GM12878 (cell line): ENCODE data around the gene IRS1. TPM values are rescaled to one million over a fixed set of nuclear protein-coding genes. Genes with fewer than 3 reads are reported as not detected.

ENCODE experiments used
- ATAC-seq: fragments of 200-7000 bp; cut with Tn5 transposase; 3 replicates; pipeline ENCODE4 v1.9.1; 2020; ENCODE audit warnings: mild to moderate bottlenecking, moderate library complexity
- BruUV-seq: library from RNA; stranded (reverse); fragments of 400-500 nt; replicated peaks from 2 replicates; lab custom pipeline; 2021; lab: Mats Ljungman, UMichigan
- CTCF ChIA-PET: fragments of 300-600 bp; sonication (Branson Sonifier 250); formaldehyde crosslinking; extraction: SDS; loops from one replicate; lab custom pipeline; 2021; ENCODE audit warnings: inconsistent platforms; lab: Yijun Ruan, JAX
- POLR2A ChIA-PET: fragments of 350-600 bp; formaldehyde crosslinking; extraction: SDS; loops from one replicate; lab custom pipeline; 2021; ENCODE audit warnings: inconsistent platforms; lab: Charles Lee
- RAD21 ChIA-PET: fragments of 300-600 bp; sonication (Branson Sonifier 250); formaldehyde crosslinking; loops from one replicate; lab custom pipeline; 2023; ENCODE audit warnings: antibody characterized with exemption; ENCODE audit not compliant: unreplicated experiment; lab: Charles Lee
- SMC1A ChIA-PET: fragments of 300-600 bp; sonication (Branson Sonifier 250); formaldehyde crosslinking; loops from one replicate; lab custom pipeline; 2023; ENCODE audit not compliant: unreplicated experiment, uncharacterized antibody; lab: Charles Lee
- DNase-seq: peaks from one replicate; pipeline ENCODE4 v3.0.0-alpha.2; 2011; ENCODE audit warnings: low read depth, low spot score
- FAIRE-seq: peaks from 3 replicates; lab custom pipeline; 2011; peaks lifted over from hg19 to GRCh38; lab: Jason Lieb, UNC
- H2AFZ ChIP-seq: 2 replicates; pipeline ENCODE4 v1.6.0; 2011; ENCODE audit warnings: low read depth, low read length, control low read depth; ENCODE audit not compliant: control insufficient read depth
- H3K27ac ChIP-seq: 2 replicates; pipeline ENCODE4 v1.5.1; 2011; ENCODE audit warnings: control low read depth; ENCODE audit not compliant: control insufficient read depth, insufficient read depth
- H3K27me3 ChIP-seq, 2 experiments: replicated peaks in 1 of 2; 2 replicates each; pipeline versions ENCODE4 v1.6.0 to v1.6.1; 2011; ENCODE audit warnings: low read length in 1 of 2; ENCODE audit not compliant: control insufficient read depth in 2 of 2, insufficient read depth in 2 of 2
- H3K36me3 ChIP-seq, 2 experiments: 2 replicates each; pipeline ENCODE4 v1.5.1; 2011; ENCODE audit warnings: low read length in 1 of 2; ENCODE audit not compliant: control insufficient read depth in 2 of 2, insufficient read depth in 2 of 2
- H3K4me1 ChIP-seq: 2 replicates; pipeline ENCODE4 v1.6.1; 2011; ENCODE audit warnings: mild to moderate bottlenecking, low read length, moderate library complexity, mixed read lengths; ENCODE audit not compliant: control insufficient read depth, insufficient read depth
- H3K4me2 ChIP-seq: 2 replicates; pipeline ENCODE4 v1.6.0; 2011; ENCODE audit warnings: control low read depth; ENCODE audit not compliant: control insufficient read depth, insufficient read depth
- H3K4me3 ChIP-seq: fragments of 200-600 bp; sonication (generic); 2 replicates; pipeline ENCODE4 v1.5.1; 2016
- H3K79me2 ChIP-seq: 2 replicates; pipeline ENCODE4 v1.6.0; 2011; ENCODE audit warnings: low read length; ENCODE audit not compliant: control insufficient read depth, insufficient read depth
- H3K9ac ChIP-seq: 2 replicates; pipeline ENCODE4 v1.8.0; 2011; ENCODE audit warnings: low read length, control low read depth, mixed read lengths; ENCODE audit not compliant: control insufficient read depth, insufficient read depth
- H3K9me3 ChIP-seq: replicated peaks from 3 replicates; pipeline ENCODE4 v1.5.1; 2011; ENCODE audit warnings: mild to moderate bottlenecking, low read length; ENCODE audit not compliant: control insufficient read depth, insufficient read depth
- H4K20me1 ChIP-seq: 2 replicates; pipeline ENCODE4 v1.6.0; 2011; ENCODE audit not compliant: control insufficient read depth, insufficient read depth
- CHD1 ChIP-seq: IDR thresholded peaks from 2 replicates; pipeline ENCODE4 v1.6.1; 2012; ENCODE audit warnings: low read depth, low read length, improper control_type of control experiment
- E2F8 ChIP-seq: fragments of 450-650 bp; IDR thresholded peaks from 2 replicates; pipeline ENCODE4 v1.6.1; 2018; ENCODE audit warnings: mild to moderate bottlenecking, low read depth, moderate library complexity; ENCODE audit not compliant: partially characterized antibody
- IRF3 ChIP-seq: fragments of 450-650 bp; IDR thresholded peaks from 2 replicates; pipeline ENCODE4 v1.6.1; 2014; ENCODE audit warnings: mild to moderate bottlenecking
- MXI1 ChIP-seq: fragments of 150-350 bp; IDR thresholded peaks from 2 replicates; pipeline ENCODE4 v1.6.1; 2011; ENCODE audit warnings: low read depth, mild to moderate bottlenecking, inconsistent platforms, low read length, improper control_type of control experiment
- SMARCA5 ChIP-seq: fragments of 450-650 bp; IDR thresholded peaks from 2 replicates; pipeline ENCODE4 v1.6.1; 2017; ENCODE audit warnings: mild to moderate bottlenecking
- WRNIP1 ChIP-seq: IDR thresholded peaks from 2 replicates; pipeline ENCODE4 v1.6.1; 2011; ENCODE audit warnings: low read depth, low read length, improper control_type of control experiment, borderline replicate concordance
- ZNF24 ChIP-seq: fragments of 450-650 bp; IDR thresholded peaks from 2 replicates; pipeline ENCODE4 v1.6.1; 2017; ENCODE audit warnings: antibody characterized with exemption, mild to moderate bottlenecking
- WGBS: methylation state at CpG from one replicate; pipeline ENCODE4 v1.1.6; 2016; ENCODE audit warnings: low lambda C conversion rate; ENCODE audit not compliant: insufficient replicate concordance, insufficient coverage; ENCODE audit errors: missing lambda C conversion rate; 5-methylcytosine and 5-hydroxymethylcytosine counted together
- in situ Hi-C: fragments of 300-500 bp; cut with MboI; formaldehyde crosslinking; loops from 9 replicates; pipeline ENCODE4 v1.14.3; 2018; ENCODE audit warnings: mixed read lengths
- intact Hi-C: fragments of 100-400 bp; cut with micrococcal nuclease; formaldehyde crosslinking; loops from one replicate; pipeline ENCODE4 v1.14.2; 2022; ENCODE audit not compliant: unreplicated experiment
- polyA plus RNA-seq, 11 experiments: library from polyadenylated mRNA; depleted of rRNA in 4 of 11; unstranded in 6 of 11; stranded (reverse) in 5 of 11; fragments of >200 nt; fragmentation: Nextera tagmentation in 4 of 11; fragmentation: Illumina TruSeq in 1 of 11; extraction: Ambion mirVana in 4 of 11; extraction: Trizol in 1 of 11; gene quantifications; 1 replicate in 1 of 11; 2 replicates in 10 of 11; pipeline versions ENCODE4 v1.2.1 to v1.2.3, GENCODE V29; 2011 to 2016; ENCODE audit warnings: inconsistent platforms in 2 of 11, missing spikeins in 2 of 11, low read depth in 1 of 11
- total RNA-seq, 4 experiments: library from RNA; depleted of rRNA in 3 of 4; stranded (reverse); fragments of >200 nt in 3 of 4; fragmentation: Illumina TruSeq in 1 of 4; extraction: Trizol in 1 of 4; gene quantifications; 2 replicates each; pipeline versions ENCODE4 v1.2.1 to v1.2.3, GENCODE V29; 2013 to 2021

The IRS1 gene
- total and polyA plus RNA-seq, 10 of the 15 experiments (the other 5 are each of a cell fraction or from before 2014, with no cell fraction given): 0.03 to 1.7 (median 0.34) TPM

GRCh38 chr2:226775032-226775509, 24.5 kb downstream of the IRS1 start (continued):
- TF ChIP-seq ZNF24 (no peak), IRF3 (no peak), E2F8 (no peak)

GRCh38 chr2:226773291-226773690, 26.3 kb downstream of the IRS1 start:
- Histone ChIP-seq H3K27ac (no peak overlapping the region), H3K9me3 (peaks cover 5% of the 10 kb centered on the region; the same call in 2 of the 3 replicates), H4K20me1 (no peaks in the 10 kb centered on the region; the same call in 1 of the 2 replicates), H3K9ac (no peak overlapping the region), H3K4me2 (peak overlapping the region; percentile 41), H2AFZ (no peak overlapping the region), H3K79me2 (no peaks in the 10 kb centered on the region), H3K36me3 (no peaks in the 10 kb centered on the region), H3K4me1 (peaks cover 14% of the 10 kb centered on the region), H3K27me3 (no peaks in the 10 kb centered on the region), H3K4me3 (no peak overlapping the region)
- DNase-seq: no peak
- FAIRE-seq: no peak
- POLR2A ChIA-PET: interaction anchor here (0.7 to 3.0 kb wide), 2 partner anchors 17 to 34 kb away, joined by 3 to 10 read pairs; no protein-coding TSS in a partner anchor
- WGBS: 0% methylated on average over 2 of the region's 2 CpGs
- intact Hi-C loops: loop anchor here (2.0 kb wide), 1 partner anchor 26 kb away; the partner anchor contains the start of gene IRS1
- BruUV-seq: no TSS peak
- in situ Hi-C loops: no loop called here
- ATAC-seq: peak; percentile 52
- TF ChIP-seq MXI1: 0 out of 2 replicates have a peak, but pooled peaks have one; percentile 2
- TF ChIP-seq WRNIP1: no peak
- TF ChIP-seq CHD1: no peak
- peak; percentile 24; the same call in 1 of the 2 replicates for TF ChIP-seq SMARCA5
- SMC1A ChIA-PET: interaction anchor here (0.7 to 4.9 kb wide), 8 partner anchors 9 to 1820 kb away, joined by 3 to 26 read pairs (median 4); no protein-coding TSS in a partner anchor
- RAD21 ChIA-PET: interaction anchor here (0.9 to 1.9 kb wide), 2 partner anchors 15 to 29 kb away, joined by 4 to 8 read pairs; no protein-coding TSS in a partner anchor
- CTCF ChIA-PET: interaction anchor here (0.9 to 2.0 kb wide), 8 partner anchors 10 to 884 kb away, joined by 3 to 8 read pairs (median 4); partner anchors contain the start of gene IRS1
